AG04450 (cell line): ENCODE results near the gene ACTR2. TPM values are rescaled to one million over a fixed set of nuclear protein-coding genes. Genes with fewer than 3 reads are reported as not detected.
A peak's percentile ranks its signal among the peaks of the same experiment; 100 is the strongest.

Experiments
- CTCF ChIA-PET: fragments of 300-600, 350-600 bp; formaldehyde crosslinking; extraction: SDS; loops from one replicate; lab custom pipeline; 2022; ENCODE audit warnings: antibody characterized with exemption, inconsistent platforms; lab: Charles Lee
- POLR2A ChIA-PET: fragments of 350-600 bp; formaldehyde crosslinking; extraction: SDS; loops from one replicate; lab custom pipeline; 2021; ENCODE audit warnings: antibody characterized with exemption, inconsistent platforms; lab: Yijun Ruan, JAX
- DNase-seq: peaks from one replicate; pipeline ENCODE4 v3.0.0-alpha.2; 2011; ENCODE audit warnings: low read depth, low spot score
- H3K27ac ChIP-seq: one replicate; pipeline ENCODE4 v1.5.1; 2012; ENCODE audit warnings: low read depth, low read length, control low read depth
- H3K27me3 ChIP-seq: one replicate; pipeline ENCODE4 v1.6.0; 2012; ENCODE audit warnings: low read length; ENCODE audit not compliant: control insufficient read depth, insufficient read depth
- H3K4me3 ChIP-seq: 2 replicates; pipeline ENCODE4 v1.5.1; 2011; ENCODE audit warnings: mild to moderate bottlenecking, low read depth, low read length, control low read depth
- H3K9me3 ChIP-seq: 2 replicates; pipeline ENCODE4 v1.5.1; 2012; ENCODE audit warnings: low read length; ENCODE audit not compliant: control insufficient read depth, insufficient read depth
- polyA plus RNA-seq: library from polyadenylated mRNA; depleted of rRNA; stranded (reverse); fragments of >200 nt; gene quantifications from 2 replicates; pipeline ENCODE4 v1.2.3, GENCODE V29; 2011
- TF ChIP-seq, protein P1 (sequence below): IDR thresholded peaks from 2 replicates; pipeline ENCODE4 v1.5.1; 2011; ENCODE audit warnings: low read depth, low read length, control low read depth, inconsistent platforms

ACTR2 gene
- polyA plus RNA-seq, 1 experiment = 240 TPM

DNA sequence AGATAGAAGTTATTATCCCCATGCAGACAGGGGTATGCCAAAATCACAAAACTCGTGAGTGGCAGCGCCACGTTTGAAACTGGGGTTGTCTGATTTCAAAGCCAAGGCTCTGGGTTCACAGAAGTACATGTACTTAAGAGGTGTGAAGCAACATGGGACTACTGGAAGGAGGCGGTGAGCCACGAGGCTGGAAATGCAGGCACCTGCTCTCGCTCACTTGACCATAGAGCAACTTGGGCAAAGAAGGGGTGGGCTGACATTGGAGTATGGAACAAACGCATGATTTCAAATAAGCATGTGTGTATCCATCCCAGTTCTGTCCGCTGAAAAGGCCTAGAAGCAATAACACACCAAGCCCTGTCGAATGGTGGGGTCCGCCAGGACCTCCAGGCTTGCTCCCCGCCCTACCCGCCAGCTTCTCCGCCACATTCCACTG lies 593 bp upstream of the ACTR2 start:
- Histone ChIP-seq H3K4me3 (peak overlapping the region; percentile 100), H3K27ac (peak overlapping the region; percentile 52), H3K27me3 (no peaks in the 10 kb centered on the region), H3K9me3 (no peaks in the 10 kb centered on the region; the same call in 1 of the 2 replicates)
- ChIA-PET POLR2A (interaction anchor here (0.6 to 1.3 kb wide), 24 partner anchors 9 to 1544 kb away, joined by 3 to 17 read pairs (median 4); partner anchors contain the start of genes CEP68 and RAB1A), CTCF (interaction anchor here (0.6 to 2.9 kb wide), 4 partner anchors 40 to 1716 kb away, joined by 3 to 15 read pairs (median 4); no protein-coding TSS in a partner anchor)
- TF ChIP-seq, protein P1, sequence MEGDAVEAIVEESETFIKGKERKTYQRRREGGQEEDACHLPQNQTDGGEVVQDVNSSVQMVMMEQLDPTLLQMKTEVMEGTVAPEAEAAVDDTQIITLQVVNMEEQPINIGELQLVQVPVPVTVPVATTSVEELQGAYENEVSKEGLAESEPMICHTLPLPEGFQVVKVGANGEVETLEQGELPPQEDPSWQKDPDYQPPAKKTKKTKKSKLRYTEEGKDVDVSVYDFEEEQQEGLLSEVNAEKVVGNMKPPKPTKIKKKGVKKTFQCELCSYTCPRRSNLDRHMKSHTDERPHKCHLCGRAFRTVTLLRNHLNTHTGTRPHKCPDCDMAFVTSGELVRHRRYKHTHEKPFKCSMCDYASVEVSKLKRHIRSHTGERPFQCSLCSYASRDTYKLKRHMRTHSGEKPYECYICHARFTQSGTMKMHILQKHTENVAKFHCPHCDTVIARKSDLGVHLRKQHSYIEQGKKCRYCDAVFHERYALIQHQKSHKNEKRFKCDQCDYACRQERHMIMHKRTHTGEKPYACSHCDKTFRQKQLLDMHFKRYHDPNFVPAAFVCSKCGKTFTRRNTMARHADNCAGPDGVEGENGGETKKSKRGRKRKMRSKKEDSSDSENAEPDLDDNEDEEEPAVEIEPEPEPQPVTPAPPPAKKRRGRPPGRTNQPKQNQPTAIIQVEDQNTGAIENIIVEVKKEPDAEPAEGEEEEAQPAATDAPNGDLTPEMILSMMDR = no peak
- no peak for DNase-seq

DNA sequence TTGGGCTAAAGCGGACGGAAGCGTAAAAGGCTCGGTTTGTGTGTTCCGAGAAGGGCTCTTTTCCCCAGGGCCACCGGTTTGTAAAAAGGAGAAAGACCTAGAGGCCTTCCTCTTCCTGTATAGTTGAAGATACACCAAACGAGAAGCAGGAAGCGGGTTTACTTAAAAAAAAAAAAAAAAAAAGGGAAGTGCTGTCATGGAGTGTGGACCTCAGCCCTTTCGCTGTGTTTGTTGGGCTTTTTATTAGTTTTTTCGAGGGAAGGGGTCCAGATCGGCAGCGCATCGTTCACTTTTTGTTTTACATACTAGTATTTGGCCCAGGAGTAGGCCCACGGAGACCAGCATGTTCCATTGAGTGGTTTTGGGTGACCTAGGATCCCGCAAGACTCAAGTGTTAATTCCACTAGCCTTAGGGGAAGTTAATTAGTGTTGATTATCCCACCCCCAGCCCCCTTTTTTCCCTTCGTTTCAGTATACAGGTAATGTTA lies 676 bp downstream of the ACTR2 start:
- ChIA-PET POLR2A (interaction anchor here (0.7 to 1.3 kb wide), 2 partner anchors 99 to 172 kb away, joined by 4 to 17 read pairs; partner anchors contain the start of genes CEP68 and RAB1A), CTCF (no interaction called here)
- DNase-seq = no peak
- no peaks in the 10 kb centered on the region; the same call in 1 of the 2 replicates for H3K9me3 ChIP-seq
- TF ChIP-seq, protein P1 = no peak
- peak overlapping the region; percentile 100 for H3K4me3 ChIP-seq
- no peaks in the 10 kb centered on the region for H3K27me3 ChIP-seq
- H3K27ac ChIP-seq = peak overlapping the region; percentile 86

DNA sequence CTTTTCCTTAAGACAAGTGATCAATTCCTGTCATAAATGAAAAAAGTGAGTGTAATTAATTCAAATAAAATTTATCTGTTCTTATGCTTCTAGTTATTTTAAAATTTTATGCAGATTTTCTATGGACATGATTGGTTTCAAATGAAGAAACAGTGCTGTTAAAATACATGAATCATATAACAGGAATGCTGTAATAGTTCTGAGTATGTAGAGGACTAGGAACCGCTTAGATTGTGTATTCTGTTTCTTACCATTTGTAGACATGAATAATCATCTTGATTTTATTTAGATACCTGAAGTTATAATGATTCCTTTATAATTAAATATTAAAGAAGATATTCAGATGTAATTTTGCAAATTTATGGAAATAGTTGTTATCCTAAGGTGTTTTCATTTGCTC lies 3.5 kb downstream of the ACTR2 start:
- TF ChIP-seq, protein P1 = no peak
- ChIA-PET POLR2A (interaction anchor here (0.6 kb wide), 1 partner anchor 432 kb away, joined by 3 read pairs; no protein-coding TSS in a partner anchor), CTCF (no interaction called here)
- Histone ChIP-seq H3K9me3 (no peaks in the 10 kb centered on the region; the same call in 1 of the 2 replicates), H3K4me3 (no peak overlapping the region; the same call in 1 of the 2 replicates), H3K27me3 (no peaks in the 10 kb centered on the region), H3K27ac (peak overlapping the region; percentile 84)
- DNase-seq = no peak

DNA sequence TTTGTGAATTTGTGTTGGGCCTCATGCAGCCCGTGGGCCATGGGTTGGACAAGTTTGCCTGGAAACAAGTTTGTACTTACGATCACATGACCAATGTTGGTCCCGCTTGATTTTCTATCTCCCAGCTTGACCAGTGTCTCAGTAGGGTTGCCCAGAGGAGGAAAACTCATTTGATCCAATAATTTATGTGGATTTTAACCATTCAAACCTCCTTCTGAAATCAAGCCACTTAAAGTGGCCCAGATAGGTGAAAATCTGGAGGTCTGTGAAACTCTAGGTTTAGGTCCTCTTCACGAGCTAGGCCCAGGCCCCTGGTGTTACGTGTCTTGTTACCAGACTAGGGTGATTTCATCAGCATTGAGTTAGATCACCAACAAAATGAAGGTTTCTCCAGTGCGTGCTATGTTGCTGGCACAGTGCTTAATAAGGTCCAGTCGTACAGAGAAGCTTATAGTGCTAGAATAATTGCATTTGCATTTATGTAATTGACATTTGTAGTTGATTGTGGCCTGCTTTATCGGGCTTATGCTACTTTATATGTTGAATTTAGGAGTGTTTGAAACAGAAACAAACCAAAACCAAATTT lies 4.4 kb downstream of the ACTR2 start:
- no peak for DNase-seq
- TF ChIP-seq, protein P1 = no peak
- peak overlapping the region; percentile 84 for H3K27ac ChIP-seq
- no peaks in the 10 kb centered on the region for H3K27me3 ChIP-seq
- POLR2A ChIA-PET = interaction anchor here (0.6 kb wide), 1 partner anchor 201 kb away, joined by 3 read pairs; the partner anchor contains the start of gene SPRED2
- CTCF ChIA-PET = no interaction called here
- H3K9me3 ChIP-seq = no peaks in the 10 kb centered on the region; the same call in 1 of the 2 replicates
- H3K4me3 ChIP-seq = no peak overlapping the region

DNA sequence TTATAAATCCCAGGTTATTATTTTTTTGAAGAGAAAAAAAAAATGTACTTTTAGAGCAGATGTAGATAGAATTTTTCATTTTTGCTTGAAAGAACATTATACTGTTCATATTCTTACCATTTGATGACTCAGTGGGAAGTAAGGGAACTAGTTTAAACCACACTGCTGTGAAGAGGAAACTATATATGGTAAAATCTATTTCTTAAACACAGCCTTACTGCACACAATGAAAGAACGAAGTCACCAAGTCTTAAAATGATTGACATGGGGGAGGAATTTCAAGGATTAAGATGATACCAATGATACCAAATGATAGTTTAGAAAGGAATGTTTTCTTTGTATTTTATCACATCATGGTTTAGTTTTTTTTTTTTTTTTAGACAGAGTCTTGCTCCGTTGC lies 5.0 kb downstream of the ACTR2 start:
- ChIA-PET CTCF (no interaction called here), POLR2A (interaction anchor here (0.6 kb wide), 1 partner anchor 200 kb away, joined by 3 read pairs; the partner anchor contains the start of gene SPRED2)
- Histone ChIP-seq H3K9me3 (no peaks in the 10 kb centered on the region), H3K4me3 (no peak overlapping the region), H3K27ac (peak overlapping the region; percentile 66), H3K27me3 (no peaks in the 10 kb centered on the region)
- TF ChIP-seq, protein P1 = no peak
- peak; percentile 34 for DNase-seq
